Loucy (cell line): ENCODE data around the gene FAM83C.

Experiments used
- H2AFZ ChIP-seq: fragments of 200-600 bp; sonication (generic); 2 replicates; pipeline ENCODE4 v1.6.0; 2016; ENCODE audit warnings: antibody characterized with exemption, mild to moderate bottlenecking, low read length, moderate library complexity
- H3F3A ChIP-seq: fragments of 200-600 bp; 2 replicates; pipeline ENCODE4 v1.6.0; 2016; ENCODE audit warnings: antibody characterized with exemption, low read depth, mild to moderate bottlenecking
- H3K27me3 ChIP-seq: fragments of 200-600 bp; sonication (generic); 2 replicates; pipeline ENCODE4 v1.6.1; 2014; ENCODE audit warnings: low read length, mild to moderate bottlenecking; ENCODE audit not compliant: insufficient read depth, poor library complexity, severe bottlenecking
- H3K36me3 ChIP-seq: fragments of 200-600 bp; sonication (generic); 2 replicates; pipeline ENCODE4 v1.6.1; 2016; ENCODE audit warnings: low read length; ENCODE audit not compliant: insufficient read depth
- H3K4me1 ChIP-seq: fragments of 200-600 bp; sonication (generic); 2 replicates; pipeline ENCODE4 v1.5.1; 2014; ENCODE audit warnings: low read length, mild to moderate bottlenecking; ENCODE audit not compliant: insufficient read depth, poor library complexity, severe bottlenecking
- H3K4me2 ChIP-seq: fragments of 200-600 bp; sonication (generic); 2 replicates; pipeline ENCODE4 v1.6.0; 2014; ENCODE audit warnings: antibody characterized with exemption, low read length, low read depth, mild to moderate bottlenecking; ENCODE audit not compliant: poor library complexity, severe bottlenecking
- H3K4me3 ChIP-seq: fragments of 200-600 bp; sonication (generic); 2 replicates; pipeline ENCODE4 v1.5.1; 2014; ENCODE audit warnings: low read length, mild to moderate bottlenecking, mixed read lengths; ENCODE audit not compliant: poor library complexity, severe bottlenecking
- H3K79me2 ChIP-seq: fragments of 200-600 bp; sonication (generic); 2 replicates; pipeline ENCODE4 v1.6.1; 2014; ENCODE audit warnings: low read length; ENCODE audit not compliant: insufficient read depth
- H3K9ac ChIP-seq: fragments of 200-600 bp; sonication (generic); 2 replicates; pipeline ENCODE4 v1.6.0; 2014; ENCODE audit warnings: mild to moderate bottlenecking, low read depth, low read length, moderate library complexity; ENCODE audit not compliant: poor library complexity, severe bottlenecking
- H3K9me2 ChIP-seq: fragments of 200-600 bp; sonication (generic); replicated peaks from 2 replicates; pipeline ENCODE4 v1.6.1; 2016; ENCODE audit warnings: low read depth, low read length, mixed read lengths
- H3K9me3 ChIP-seq: fragments of 200-600 bp; sonication (generic); 2 replicates; pipeline ENCODE4 v1.6.1; 2014; ENCODE audit warnings: mild to moderate bottlenecking, antibody characterized with exemption, low read length, low read depth; ENCODE audit not compliant: insufficient read depth
- H4K20me1 ChIP-seq: fragments of 200-600 bp; sonication (generic); 2 replicates; pipeline ENCODE4 v1.6.0; 2014; ENCODE audit warnings: antibody characterized with exemption, low read length, mild to moderate bottlenecking; ENCODE audit not compliant: insufficient read depth, poor library complexity, severe bottlenecking
- CTCF ChIP-seq: fragments of 200-600 bp; sonication (generic); conservative IDR thresholded peaks from 2 replicates; pipeline ENCODE4 v1.5.1; 2014; ENCODE audit warnings: mild to moderate bottlenecking, antibody characterized with exemption, low read length
- EZH2phosphoT487 ChIP-seq: fragments of 200-600 bp; IDR thresholded peaks from 2 replicates; pipeline ENCODE4 v1.6.1; 2018; ENCODE audit warnings: antibody characterized with exemption, mild to moderate bottlenecking, moderate library complexity, borderline replicate concordance

The FAM83C gene

GRCh38 chr20:35290186-35290886 lies 1.9 kb downstream of the FAM83C start:
- Histone ChIP-seq H3K9me3 (no peaks in the 10 kb centered on the region), H3K79me2 (no peaks in the 10 kb centered on the region), H4K20me1 (no peaks in the 10 kb centered on the region), H3K27me3 (no peaks in the 10 kb centered on the region), H3K4me2 (no peak overlapping the region), H3K36me3 (no peaks in the 10 kb centered on the region), H3K9ac (no peak overlapping the region), H2AFZ (no peak overlapping the region), H3F3A (no peaks in the 10 kb centered on the region), H3K9me2 (no peaks in the 10 kb centered on the region), H3K4me1 (no peaks in the 10 kb centered on the region), H3K4me3 (no peak overlapping the region)
- no peak for TF ChIP-seq CTCF
- no peak for TF ChIP-seq EZH2phosphoT487

- no peaks in the 10 kb centered on the region for H3K9me2 ChIP-seq
- no peaks in the 10 kb centered on the region for H3F3A ChIP-seq
- H2AFZ ChIP-seq: no peak overlapping the region
- peaks cover 7% of the 10 kb centered on the region for H3K4me1 ChIP-seq
- no peak overlapping the region for H3K4me3 ChIP-seq
- peaks cover 10% of the 10 kb centered on the region for H4K20me1 ChIP-seq
- H3K4me2 ChIP-seq: no peak overlapping the region
- H3K9me3 ChIP-seq: no peaks in the 10 kb centered on the region
- peaks cover 10% of the 10 kb centered on the region for H3K79me2 ChIP-seq
- no peak overlapping the region for H3K9ac ChIP-seq
- no peaks in the 10 kb centered on the region for H3K27me3 ChIP-seq
- TF ChIP-seq EZH2phosphoT487: no peak
- TF ChIP-seq CTCF: no peak
- H3K36me3 ChIP-seq: no peaks in the 10 kb centered on the region
These were observed 3.7 kb downstream of the FAM83C start for GRCh38 chr20:35288325-35289060.

DNA sequence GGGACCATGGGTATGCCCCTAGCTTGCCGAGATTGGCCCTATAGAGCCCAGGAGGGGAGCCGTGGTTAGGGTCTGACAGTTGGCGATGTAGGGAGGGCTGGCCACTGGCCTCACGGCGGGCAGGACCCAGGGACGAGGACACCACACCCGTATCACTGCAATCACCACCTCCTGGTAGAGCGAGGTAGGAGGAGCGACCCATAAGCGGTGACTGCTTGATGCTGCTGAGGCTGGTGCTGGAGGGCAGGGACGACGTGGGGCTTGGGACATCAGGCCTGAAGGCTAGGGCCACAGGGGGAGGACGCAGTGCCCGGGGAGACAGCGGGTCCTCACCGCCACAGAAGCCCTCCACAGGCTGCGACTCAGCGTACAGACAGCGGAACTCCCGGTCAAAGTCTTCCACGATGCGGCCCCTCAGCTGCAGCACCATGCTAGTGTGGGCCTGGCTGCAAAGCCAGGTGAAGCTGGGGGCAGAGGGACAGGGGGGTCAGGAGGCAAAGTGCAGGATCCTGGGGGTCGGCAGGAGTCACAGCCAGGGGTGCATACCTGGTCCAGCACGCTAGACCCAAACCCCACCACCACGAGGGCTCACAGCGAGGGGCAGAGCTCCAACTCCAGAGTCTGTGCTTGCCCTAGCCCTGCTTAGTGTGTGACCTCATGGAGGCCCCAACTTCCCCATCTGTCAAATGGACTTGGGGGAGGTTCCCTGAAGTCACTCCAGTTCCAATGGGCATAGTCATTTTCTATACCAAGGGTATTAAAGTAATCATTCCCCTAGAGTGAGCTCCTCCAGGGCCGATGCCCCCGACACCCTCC lies 4.5 kb downstream of the FAM83C start:
- peaks cover 9% of the 10 kb centered on the region for H3K4me1 ChIP-seq
- TF ChIP-seq EZH2phosphoT487 (no peak), CTCF (no peak)

More for the DNA sequence above, 4.5 kb downstream of the FAM83C start:
- no peaks in the 10 kb centered on the region for H3K9me2 ChIP-seq
- peaks cover 17% of the 10 kb centered on the region for H3K79me2 ChIP-seq
- H3K9ac ChIP-seq: no peak overlapping the region
- H3K27me3 ChIP-seq: no peaks in the 10 kb centered on the region
- no peaks in the 10 kb centered on the region for H3K36me3 ChIP-seq
- H3K4me3 ChIP-seq: no peak overlapping the region
- no peaks in the 10 kb centered on the region for H3K9me3 ChIP-seq
- no peak overlapping the region for H3K4me2 ChIP-seq
- H2AFZ ChIP-seq: no peak overlapping the region
- peaks cover 18% of the 10 kb centered on the region for H4K20me1 ChIP-seq
- H3F3A ChIP-seq: no peaks in the 10 kb centered on the region
